ENCODE measurements around the gene MLLT3.

DNA sequence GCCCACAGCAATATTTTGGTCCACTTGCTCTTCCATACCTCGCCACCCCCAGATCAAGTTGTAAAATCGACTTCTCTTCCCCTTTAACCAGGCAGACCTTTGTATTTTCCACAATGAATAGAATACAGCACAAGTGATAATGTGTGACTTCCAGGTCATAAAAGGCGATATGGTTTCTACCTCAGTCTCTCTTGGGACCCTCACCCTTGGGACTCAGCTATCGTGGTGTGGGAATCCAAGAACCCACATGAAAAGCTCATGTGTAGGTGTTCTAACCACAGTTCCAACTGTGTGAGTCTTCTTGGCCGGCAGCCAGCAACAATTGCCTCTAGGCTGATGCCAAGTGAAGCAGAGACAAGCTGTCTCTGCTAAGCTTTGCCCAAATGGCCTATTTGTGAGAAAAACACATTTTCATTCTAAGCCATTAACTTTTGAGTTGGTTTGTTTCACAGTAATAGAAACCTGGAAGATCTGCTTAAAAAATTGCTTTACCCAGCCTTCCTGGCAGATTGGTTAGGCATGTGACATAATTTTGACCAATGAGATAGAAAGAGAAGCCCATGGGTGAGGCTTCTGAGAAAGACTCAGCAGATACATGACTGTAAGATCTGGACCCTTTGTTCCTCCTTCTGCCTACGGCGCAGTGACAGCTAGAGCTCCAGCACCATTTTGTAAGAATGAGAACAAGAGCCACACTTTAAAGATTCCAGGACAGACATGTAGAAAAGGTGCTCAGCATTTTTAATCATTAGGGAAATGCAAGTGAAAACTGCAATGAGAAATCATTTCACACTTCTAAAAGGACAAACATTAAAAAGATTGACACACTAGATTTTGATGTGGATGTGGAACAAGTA is 18.3 kb upstream of the MLLT3 start:
- TF ChIP-seq CTCF (IDR thresholded peaks at IDR 0.05) = no peak
- TF ChIP-seq POLR2A (IDR thresholded peaks at IDR 0.05) = no peak

All from body of pancreas (tissue), 4 donors.